Measurements from ENCODE around the gene PCGF2.

The PCGF2 gene

DNA sequence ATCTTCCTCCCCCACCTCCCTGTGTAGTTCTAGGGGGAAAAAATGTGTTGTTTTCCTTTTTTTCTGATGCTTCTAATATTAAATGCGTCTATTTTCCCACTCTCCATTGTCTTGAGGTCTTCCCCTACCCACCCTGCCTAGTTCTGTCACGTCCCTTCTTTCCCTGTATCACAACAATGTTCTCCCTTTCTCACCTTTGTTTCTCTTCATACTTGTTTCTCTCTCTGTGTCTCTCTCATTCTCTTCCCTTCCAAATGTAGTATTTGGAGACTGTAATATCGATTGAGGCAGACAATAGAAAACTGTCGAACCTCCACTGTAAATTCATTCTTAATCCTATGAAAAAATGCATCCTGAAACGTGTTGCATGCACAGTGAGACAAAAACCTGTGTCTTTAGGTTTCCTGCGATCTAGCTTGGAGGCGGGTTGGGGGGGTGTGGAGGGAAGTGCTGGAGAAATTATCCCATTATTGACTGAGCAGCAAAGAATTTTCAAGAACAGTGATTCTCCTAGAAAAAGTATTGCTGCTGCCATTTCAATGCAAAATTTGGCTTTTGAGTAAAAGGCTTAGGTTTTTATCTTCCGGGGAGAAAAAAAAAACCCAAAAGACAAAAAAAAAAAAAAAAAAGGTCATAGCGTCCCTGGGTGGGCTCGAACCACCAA lies 3.1 kb upstream of the PCGF2 start:
- DNase-seq: no peak

DNA sequence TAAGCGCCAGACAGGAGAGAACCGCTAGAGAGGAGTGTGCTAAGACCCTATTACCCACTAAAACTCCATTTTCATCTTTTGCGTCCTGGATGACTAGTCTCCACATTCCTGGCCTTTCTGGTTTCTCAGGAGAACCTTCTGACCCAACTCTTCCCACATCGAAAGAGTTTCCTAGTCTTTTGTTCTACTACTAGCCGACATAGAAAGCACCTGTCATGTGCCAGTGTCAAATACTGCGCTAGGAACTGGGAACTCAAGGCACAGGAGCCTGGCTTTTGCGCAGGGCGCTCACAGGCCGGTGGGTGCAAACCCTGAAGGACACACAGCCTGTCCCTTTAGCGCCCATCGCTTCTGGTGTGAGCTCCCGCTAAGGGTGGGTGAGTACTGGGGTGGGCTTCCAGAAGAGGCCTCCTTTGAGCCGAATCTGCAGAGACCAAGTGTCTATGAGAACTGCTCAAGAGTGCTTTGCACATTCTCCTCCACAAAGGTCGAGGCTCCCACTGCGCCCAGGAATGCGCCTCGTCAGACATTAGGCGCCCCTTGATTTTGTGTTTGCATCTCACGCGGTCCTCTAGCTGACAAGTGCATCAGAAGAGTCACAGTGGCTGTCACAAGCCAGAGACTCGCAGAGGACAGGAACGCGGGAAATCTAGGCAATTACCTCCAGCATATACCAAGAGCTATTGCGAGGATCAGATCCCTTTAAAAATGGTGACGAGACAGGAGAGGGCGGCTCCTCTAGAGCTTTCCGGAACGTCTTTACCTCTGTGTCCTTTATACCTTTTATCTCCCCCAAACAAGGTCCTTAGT lies 2.4 kb upstream of the PCGF2 start:
- DNase-seq: no peak

DNA sequence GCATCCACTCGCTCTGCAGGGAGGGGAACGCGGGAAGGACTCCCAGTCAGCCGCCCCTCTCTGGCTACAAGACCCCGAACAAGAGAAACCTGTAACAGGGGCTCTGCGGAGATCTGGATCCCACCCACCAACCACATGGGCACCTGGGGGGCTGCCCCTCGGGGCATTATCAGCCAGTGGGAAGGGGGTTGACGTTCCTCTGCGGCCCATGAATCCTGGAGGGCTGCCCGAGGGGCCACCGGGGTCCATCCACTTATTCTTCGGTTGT lies 1.8 kb upstream of the PCGF2 start:
- DNase-seq: no peak

DNA sequence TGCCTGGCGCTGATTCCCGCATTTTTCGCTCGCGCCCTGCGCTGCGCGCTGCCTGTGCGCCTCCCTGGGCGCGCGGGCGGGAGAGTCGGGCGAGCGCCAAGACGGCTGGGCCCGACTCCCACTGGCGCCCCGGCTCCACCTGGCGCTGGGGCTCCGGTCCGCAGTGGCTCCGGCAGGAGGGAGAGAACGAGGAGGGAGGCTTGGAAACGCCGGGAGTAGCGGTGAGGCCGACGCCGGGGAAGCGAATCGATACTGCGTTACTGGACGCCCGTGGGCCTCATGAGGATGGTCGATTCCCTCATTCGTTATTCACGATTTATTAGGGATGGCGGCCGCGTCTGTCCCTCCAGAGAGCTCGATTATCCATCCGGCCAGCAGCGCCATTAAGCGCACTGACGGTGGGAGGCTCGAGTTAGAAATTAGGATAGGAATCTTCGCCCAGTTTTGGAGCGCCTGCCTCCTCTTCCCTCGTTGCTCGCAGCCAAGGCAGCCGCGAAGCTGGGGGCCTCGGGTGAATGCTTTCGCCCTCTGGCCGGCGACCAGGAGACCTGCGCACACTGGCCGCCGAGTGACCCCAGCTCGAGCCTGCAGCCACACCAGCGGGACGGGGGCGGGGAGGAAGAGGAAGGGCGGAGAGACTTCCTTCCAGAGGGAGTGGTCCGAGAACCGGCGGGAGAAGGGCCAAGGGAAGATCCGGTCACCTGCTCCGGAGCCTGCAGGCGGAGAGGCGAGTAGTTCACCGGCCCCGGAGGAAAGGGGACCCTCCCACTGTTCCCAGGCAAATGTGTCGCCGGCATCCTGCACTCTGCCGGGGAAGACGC lies 1.3 kb upstream of the PCGF2 start:
- DNase-seq: no peak

DNA sequence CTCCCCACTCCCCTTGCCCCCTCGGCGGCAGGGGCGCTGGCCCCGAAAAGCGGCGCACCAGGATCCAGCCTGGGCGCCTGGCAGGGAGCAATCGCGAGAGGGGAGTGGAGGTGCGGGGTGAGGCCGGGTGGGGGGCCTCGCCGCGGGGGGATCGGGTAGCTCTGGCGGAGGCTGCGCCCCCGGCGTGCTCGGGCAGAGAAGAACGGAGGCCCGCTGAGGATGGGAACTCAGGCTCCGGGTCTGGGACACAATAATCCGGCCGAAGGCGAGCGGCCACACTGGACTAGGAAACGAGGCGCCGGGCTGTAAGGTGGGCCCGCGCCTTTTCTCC lies 721 bp upstream of the PCGF2 start:
- no peak for DNase-seq

DNA sequence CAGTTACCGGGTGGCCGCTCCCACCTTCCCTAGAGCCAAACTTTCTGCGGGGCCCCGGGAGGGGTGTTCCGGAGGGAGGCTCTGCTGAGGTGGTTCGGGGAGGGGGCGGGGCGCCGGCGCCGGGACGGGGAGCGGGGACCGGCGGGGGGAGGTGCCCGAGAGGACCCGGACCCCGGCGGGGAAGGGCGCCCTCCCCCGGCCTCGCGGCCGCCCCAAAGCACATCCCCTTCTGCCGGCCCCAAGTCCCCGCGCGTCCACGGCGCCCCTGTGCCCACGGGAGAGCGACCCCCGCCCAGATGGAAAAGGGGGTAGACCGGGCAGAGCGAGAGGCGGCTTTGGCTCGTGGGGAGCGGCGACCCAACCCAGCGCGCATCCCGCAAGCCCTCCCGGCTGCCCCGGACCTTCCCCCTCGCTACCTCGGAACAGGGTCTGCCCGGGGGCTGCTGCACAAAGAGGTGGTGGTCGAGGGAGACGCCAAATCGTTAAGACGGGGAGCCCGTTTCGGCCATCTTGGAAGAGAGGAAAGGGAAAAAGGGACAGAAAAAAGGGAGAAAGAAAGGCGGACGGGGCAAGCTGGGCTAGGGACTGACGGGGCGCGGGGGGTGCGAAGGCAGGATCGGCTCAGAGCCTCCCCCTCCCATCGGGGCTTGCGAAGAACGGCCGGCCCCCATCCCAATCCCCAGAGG lies 530 bp downstream of the PCGF2 start:
- DNase-seq: no peak

DNA sequence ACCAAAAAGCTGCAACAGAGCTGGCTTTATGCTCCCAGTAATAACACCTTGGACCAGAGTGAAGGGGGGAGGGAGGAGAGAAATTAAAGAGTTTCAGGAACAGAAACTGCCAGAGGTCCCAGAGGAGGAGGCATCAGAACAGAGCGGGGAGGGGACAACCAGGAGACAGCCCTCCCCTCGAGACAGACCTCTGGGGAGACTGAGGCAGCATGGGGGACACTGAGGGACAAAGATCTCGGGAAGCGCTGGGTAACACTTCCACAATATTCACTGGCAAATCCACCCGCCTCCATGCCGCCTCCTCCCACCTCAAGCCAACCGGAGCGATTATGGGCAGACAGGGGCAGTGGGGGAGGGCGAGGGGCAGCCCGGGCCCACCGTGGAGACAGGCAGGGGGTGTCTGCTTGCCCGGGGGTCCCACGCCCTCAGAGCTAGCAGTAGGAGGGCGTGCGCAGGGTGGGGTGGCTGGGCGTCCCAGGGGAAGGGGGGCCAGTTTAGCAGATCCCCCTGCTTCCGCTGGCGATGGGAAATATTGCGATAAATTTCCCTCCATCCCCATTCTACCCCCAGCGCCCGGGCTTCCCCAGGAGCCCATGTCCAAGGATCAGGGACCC lies 1.2 kb downstream of the PCGF2 start:
- no peak for DNase-seq

DNA sequence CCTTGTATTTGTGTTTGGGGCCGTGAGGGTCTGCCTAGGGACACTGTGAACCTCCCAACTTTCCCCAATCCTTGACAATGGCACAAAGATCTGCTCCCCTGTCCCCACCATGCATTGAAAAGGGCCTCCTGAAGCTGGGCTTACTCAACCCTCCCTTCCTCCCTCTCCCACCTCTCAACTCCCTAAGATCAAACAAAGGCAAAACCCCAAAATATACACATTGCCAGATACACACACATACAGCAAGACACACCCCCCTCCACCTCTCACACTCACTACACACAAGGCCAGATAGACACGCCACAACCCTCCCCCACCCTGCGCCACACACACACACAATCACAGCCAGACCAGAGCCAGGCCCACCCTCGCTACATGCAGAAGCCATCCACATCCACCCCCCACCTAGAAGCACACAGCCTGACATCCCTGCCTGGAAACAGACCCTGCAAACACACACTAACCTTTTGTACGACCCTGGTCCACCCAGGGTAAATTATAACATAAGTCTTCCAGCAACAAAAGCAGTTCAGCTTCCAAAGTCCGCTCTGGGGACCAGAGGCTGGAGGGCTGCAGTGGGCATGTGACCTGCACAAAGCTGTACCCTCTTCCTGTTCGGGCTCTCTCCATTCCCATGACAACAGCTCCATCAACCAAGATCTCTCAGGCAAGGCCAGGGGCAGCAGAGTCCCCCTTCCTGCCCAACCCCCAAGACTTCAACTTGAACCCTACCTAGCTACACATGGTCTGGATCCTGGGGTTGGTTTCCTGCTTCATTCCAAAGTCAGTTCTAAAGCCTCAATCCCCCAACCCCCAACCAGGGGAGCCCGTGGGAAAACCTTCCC lies 1.9 kb downstream of the PCGF2 start:
- no peak for DNase-seq

DNA sequence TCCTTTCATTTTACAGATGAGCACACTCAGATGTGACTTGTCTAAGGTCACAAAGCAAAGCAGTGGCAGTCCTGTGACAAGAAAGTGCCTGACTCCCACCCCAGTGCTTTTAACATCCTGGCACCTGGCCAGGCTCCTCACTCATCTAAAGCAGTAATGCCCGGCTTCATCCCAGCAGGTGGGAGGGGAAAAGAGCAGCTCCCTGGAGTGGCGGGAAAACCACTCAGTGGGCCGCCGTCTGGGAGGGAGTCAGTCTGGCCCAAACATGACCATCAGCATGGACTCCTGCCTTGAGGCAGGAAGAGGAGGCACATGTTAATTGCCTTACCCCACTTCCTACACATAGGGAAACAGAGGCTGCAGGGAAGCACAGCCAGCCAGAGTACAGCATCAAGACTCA lies 2.6 kb downstream of the PCGF2 start:
- DNase-seq: peak; percentile 86 to 88

DNA sequence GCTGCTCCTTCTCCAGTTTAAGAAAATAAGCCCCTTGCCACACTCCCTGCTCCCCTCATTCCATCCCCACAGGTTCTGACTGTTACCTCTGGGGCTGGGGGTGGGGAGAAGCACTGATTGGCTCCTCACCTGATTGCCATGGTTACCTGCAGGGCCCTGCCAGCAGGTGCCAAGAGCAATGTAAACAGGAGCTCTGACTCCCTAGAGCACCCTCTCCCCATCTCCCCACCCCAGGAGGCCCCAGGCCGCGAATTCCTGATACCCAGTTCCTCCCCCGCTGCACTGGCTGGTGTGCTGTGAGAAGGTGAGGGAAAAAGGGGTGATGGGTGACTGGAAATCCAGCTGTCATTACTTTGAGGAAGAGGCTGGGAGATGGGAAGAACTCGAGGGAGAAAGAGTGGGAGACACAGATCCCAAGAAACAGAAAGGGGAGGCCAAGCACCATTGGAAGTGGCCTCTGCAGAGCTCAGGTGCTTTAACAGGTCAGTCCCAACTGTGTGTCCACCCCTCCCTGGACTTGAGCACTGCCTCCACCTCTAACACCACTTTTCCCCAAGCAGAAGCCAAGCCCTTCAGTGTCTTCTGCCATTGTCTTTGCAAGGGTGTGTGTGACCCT lies 4.5 kb downstream of the PCGF2 start:
- no peak for DNase-seq

DNA sequence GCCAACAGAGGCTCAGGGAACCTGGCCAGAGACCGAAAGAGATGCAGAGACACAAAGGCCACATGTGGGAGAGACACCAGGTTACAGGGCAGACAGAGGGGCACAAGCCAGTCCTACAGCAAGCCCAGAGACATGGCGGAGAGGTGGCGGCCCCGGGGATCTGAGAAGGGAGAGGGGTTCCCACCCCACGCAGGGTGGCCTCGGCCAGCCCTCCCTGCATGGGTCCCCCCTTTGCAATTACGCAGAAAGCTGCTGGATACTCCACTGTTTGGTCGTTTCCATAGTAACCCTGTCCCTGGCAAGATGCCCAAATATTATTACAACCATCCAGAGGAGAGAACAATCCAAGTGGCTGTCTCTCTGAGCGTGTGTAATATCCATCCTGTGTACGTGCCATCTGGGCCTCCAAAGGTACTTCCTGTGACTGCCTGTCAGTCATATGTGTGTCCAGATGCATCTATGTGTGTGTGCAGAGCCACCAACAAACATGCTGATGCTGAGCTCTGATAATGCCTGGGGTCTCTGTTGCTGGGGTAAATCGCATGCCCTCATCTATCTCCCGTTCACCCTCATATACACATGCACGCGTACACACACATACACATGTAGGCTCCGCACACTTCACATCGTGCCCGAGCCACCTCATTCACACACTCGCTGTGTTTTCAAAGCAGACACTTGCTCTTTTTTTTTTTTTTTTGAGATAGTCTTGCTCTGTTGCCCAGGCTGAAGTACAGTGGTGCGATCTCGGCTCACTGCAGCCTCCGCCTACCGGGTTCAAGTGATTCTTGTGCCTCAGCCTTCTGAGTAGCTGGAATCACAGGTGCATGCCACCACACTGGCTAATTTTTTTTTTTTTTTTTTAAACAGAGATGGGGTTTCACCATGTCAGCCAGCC lies 5.5 kb downstream of the PCGF2 start:
- DNase-seq: no peak

DNA sequence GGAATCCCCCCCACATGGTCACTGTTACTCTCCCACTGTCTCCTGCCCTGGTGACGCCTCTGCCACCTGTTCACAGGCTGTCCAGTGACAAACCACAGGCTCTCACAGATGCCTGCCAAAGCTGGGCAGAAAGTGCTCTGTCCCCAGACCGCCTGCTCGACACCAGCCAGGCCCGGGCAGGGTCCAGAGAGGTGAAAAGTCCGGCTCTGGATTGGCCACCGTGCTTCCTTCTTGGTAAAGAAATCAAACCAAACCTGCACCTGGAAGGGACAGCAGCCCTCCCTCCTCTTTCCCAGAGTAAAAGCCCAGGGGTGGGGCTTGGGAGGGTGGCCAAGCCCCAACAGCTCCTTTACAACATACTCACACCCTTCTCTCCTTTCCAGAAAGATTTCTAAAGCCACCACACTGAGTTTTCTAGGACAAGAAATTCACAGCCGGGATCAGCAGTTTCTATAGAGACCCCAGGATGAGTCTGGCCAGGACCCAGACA lies 6.2 kb downstream of the PCGF2 start:
- no peak for DNase-seq

DNA sequence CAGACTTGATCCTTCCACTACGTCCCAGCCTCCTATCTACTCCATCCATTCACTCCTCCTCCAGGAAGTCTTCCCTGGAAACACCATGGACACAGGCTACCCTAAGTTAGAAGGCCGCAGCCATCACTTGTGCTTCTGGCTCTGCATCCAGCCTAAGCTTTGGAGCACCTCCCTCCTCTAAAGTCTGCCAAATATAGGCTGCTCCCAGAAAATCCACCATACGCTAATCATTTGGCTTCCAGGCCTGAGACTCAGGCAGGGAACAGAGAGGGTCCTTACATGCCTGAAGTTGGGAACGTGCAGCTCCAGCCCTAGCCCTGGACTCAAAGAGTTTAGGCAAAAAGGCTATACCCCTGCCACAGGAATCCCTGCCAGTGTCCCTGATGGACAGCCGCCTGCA lies 6.7 kb downstream of the PCGF2 start:
- no peak for DNase-seq

DNA sequence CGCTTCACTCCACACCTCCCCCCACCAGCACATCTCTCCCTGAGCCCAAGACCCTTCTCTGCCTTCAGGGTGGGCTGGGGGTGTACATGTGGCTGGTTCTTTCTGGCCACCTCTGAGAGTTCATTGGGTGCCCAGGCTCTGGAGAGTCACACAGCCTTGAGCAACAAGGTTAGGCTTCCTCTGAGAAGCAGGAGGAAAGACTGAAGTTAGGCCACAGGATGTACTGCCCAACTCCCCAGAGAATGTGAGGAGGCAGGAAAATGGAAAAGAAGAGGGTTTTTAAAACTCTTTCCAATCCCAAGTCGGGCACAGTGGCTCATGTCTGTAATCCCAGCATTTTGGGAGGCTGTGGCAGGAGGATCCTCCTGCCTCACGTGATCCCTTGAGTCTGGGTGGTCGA lies 7.3 kb downstream of the PCGF2 start:
- DNase-seq: no peak

DNA sequence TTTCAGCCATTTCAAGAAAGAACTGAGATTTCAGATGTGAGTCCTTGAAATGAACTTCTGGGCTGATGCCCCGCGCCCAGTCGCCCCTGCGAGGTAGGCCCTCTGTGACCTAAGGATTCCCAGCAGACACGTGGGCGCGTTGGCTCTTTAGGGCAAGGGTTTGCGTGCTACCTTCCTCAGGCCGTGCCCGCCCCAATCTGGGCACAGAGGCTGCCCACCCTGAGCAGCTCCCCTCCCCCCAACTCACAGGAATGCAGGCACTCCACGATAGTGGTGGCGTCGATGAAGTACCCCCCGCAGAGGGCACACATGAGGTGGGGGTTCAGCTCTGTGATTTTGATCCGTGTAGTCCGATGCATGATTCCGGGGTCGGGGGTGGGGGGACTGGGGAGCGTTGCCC lies 8.1 kb downstream of the PCGF2 start:
- no peak for DNase-seq

DNA sequence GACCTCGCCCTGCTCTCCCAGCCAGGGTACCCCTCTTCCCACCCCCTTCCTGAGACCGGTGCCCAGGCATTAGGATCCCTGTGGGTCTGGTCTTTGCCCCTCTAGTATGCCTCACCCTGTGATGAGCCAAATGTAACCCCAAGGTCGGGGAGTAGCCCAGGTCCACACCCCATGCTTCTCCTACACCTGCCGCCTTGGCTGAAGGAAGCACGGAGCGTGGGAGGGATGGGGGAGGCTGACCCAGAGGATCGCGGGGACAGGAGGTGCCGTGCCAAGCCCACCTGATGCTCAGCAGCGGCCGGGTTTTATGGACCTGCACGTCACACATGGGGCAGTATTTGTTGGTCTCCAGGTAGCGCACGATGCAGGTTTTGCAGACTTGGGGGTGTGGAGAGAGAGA lies 8.8 kb downstream of the PCGF2 start:
- DNase-seq: no peak

DNA sequence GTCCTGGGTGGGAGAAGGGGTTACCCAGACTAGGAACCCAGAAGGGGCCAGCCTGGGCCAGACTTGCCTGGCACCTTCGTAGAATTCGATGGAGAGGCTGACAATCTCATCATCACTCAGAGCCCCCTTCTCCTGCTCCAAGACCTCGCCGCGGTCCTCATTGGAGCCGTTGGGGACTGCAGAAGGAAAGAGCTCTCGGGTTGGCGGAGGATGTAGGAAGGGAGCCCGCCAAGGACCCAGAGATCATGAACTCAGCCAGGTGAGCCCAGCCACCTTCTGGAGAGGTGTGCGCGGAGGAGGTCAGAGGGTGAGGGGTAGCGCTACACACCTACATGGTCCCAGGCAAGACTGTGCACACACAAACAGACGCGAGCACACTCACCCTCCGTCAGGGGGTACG lies 9.4 kb downstream of the PCGF2 start:
- no peak for DNase-seq

DNA sequence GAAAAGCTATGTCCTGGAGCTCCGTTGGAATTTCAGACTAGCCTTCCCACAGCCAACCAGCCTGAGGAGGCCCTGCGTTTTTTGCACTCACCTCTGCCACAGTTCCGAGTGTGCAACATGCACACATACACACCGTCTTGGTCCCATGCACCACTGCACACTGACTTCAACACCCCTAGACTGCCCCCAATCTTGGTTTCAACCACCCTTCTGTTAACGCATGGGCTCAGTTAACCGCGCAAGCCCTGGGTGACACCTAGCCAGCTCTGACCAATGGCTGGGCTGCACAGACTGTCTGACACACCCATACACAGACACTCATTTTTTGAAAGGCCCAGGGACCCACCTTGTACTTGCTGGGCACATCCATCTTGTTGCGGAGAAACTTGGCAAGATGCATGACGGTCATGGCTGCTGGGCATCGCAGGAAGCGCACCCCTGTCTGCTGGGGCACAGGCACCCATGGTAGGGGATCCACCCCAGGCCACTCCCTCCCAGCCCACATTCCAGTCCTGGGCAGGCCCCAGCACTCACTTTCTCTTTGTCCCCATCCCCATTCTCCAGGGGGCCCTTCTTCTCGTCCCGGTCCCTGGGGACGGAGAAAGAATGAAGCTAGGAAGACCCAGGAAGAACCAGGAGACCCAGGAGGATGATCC lies 10.0 kb downstream of the PCGF2 start:
- no peak for DNase-seq

DNA sequence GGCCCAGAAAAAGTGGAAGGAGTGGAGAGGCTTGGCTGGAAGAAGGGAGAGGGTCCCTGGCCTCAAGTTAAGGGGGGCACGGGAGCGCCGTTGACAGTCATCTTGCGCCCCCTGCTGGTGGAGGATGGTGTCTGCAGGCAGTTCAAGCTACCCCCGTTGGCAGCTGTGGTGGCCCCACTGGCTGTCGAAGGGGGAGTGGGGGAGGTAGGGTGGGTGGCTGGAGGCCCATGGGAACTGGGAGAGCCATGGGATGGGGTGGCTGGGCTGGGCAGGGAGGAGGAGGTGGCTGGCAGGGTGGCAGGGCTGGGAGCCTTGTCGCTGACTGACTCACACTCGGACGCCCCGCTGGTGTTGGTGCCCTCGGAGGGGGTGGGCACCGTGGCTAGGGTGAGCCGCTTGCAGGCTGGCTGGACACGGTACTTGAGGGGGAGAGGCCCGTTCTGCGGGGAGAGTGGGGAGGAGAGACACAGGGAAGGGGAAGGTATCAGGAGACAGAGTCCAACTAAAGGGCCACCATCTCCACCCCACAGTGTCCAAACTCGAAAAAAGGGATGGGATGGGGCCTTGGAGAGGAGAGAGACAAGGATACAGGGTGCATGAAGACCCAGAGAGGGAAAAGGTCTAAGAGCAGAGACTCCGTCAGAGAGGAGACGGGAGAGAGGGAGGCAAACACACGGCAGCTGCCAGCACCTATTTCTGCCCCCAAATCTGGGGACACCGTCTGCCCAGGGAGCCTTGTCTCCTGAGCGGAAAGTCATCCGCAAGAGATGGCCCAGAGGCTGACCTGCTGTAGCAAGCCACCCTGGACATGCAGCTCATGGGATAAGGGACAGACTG lies 12.8 kb downstream of the PCGF2 start:
- DNase-seq: no peak

Measured in NCI-H187 (cell line).